ENCODE measurements around the gene PLEKHG4. TPM values are rescaled to one million over a fixed set of nuclear protein-coding genes. Genes with fewer than 3 reads are reported as not detected.

The PLEKHG4 gene
- 10 to 100 TPM in 3 of 4 donors, 1 to 10 TPM in 1; 9.5 to 28.0 (median 14.5) TPM for polyA plus RNA-seq (ENCODE audit: insufficient read length in 4 of 4)

GRCh38 chr16:67279296-67280089 is at the start of gene PLEKHG4:
PLEKHG4 (plus strand) TSS chr16:67279532; CDS start chr16:67280045, 513 bp downstream.
- peak in 3 of 4 donors; percentile 49 to 66 (median 53) for DNase-seq (ENCODE audit: low read depth in 4 of 4, low spot score in 3 of 4)

DNA sequence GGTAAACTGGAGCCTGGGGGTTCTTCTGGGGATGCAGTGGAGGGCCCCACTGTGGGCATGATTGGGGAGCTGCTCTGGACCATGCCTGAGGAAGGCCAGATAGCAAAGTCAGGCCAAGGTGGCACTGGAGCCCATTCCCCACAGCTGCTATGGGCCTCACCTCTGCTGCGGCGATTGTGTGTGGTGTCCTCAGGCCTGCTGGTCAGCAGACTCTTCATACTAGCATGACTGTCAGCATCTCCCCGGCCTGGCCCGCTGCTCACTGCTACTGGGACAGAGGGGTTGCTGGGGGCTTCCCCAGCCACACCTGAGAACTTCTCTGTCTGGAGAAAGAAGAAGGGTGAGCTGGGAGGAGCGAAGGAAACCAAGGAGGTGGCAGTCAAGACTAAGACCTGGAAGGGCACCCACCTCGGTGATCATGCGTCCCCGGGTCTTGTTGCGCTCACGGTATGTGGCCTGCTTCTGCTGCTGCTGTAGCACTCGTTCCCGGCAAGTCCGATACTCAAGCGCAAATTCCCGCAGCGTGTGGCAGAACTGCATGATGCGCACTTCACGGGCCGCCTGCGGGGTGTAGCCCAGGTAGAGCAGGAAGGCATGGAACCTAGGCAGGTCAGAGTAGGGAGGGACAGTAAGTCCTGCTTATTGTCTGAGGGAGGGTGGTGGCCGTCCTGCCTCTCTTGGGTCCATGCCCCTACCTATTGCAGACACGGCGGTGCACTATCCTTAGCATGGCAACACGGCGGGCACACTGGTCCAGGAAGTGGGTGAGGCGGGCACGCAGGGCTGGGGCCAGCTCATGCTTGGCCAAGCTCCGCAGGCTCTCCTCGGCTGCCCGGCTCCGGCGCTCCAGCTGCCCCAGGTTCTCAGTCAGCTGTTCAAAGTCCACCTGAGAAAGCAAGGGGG is 49.2 kb upstream of the PLEKHG4 start:
- no peak for DNase-seq (ENCODE audit: low read depth in 4 of 4, low spot score in 3 of 4)

DNA sequence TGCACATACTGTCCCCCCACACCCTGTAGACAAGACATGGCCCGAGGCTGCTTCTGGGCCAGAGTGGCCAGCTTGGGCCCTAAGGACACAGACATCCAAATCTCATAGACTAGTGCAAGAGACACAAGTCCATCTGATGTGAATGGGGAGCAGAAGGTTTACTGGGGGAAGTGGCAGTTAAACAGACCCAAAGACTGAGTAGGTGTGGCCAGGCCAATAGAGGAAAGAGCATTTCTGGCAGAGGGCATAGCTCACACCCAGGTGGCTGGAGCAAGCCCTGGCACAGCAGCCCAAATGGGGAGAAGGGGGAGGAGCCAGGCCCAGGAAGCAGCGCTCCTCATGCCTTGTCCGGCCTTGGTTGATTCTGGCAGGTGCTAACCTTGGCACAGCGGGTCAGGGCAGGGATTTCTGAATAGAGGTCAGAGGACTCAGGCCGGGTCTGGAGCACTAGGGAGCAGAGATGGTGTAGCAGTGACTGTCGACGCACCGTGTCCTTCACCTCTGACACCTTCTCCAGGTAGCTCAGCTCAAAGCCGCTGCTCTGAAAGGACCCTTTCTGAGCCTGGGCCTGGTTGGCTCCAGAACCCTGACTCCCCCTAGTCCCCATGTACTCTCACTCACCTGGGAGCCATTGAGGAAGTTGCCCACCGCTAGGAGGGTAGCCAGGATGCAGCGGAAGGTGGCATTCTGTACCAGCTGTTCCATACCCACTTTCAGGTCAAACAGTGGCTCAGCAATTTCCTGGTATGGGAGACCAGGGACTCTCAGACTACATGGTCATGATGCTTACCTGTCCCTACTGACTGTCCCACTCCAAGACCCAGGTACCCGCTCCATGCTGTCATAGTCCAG is 48.3 kb upstream of the PLEKHG4 start:
- no peak for DNase-seq (ENCODE audit: low read depth in 4 of 4, low spot score in 3 of 4)

- DNase-seq (ENCODE audit: low read depth in 4 of 4, low spot score in 3 of 4), result no peak
Measured at GRCh38 chr16:67233596-67233995, 45.7 kb upstream of the PLEKHG4 start.

DNA sequence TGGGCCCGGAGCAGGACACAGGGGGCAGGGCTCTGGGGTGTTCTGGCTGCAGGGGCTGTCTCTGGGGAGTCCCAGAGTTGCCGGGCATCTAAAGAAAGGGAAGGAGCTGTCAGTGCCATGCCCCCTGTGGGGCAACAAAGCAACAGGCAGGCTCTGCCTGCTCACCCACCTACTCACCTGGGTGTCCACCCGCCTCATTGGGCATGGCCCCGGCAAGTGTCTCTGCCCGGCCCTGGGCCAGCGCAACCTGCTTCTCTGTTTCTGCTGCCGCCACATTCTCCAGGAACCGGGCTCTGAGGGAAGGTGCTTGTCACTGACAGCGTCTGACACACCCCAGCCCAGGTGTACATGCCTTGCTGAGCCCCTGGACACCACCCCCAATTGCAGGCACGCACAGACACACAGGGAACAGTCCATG is 45.1 kb upstream of the PLEKHG4 start:
- DNase-seq (ENCODE audit: low read depth in 4 of 4, low spot score in 3 of 4), result no peak

DNA sequence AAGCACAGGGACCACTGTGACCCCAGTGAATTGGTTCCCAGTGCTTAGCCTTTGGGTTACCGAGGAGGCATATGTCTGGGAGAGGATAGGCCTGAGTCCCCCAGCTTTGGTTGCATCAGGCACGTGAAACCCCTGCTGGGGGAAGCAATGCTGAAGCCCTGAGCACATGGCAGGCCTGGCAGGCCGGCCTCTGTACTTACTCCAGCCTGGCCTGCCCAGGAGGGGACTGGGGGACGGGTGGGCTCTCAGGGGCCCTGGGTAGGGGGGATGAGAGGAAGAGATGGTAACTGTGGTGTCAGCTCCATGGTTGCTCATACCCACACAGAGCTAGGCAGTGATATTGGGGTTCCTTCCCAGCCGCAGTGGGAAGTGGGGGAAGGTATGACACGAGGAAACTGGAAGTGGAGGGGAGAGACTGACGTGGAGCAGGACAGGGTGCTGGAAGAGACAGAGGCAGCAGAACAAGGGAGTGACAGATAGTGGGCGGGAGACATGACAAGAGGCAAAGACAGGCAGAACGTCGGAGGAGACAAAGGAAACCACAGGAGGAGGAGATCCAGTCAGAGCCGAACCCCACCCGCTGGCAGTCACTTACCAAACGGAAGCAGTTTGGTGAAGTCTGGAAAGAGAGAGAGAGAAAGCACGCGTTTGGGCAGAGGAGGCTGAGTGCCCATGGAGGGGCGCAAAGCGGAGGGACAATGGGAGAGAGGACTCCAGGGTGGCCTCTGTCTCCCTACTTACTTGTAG is 43.3 kb upstream of the PLEKHG4 start:
- no peak for DNase-seq (ENCODE audit: low read depth in 4 of 4, low spot score in 3 of 4)

- DNase-seq (ENCODE audit: low read depth in 4 of 4, low spot score in 3 of 4), result no peak
Measured at GRCh38 chr16:67236563-67237395, 42.6 kb upstream of the PLEKHG4 start.

DNA sequence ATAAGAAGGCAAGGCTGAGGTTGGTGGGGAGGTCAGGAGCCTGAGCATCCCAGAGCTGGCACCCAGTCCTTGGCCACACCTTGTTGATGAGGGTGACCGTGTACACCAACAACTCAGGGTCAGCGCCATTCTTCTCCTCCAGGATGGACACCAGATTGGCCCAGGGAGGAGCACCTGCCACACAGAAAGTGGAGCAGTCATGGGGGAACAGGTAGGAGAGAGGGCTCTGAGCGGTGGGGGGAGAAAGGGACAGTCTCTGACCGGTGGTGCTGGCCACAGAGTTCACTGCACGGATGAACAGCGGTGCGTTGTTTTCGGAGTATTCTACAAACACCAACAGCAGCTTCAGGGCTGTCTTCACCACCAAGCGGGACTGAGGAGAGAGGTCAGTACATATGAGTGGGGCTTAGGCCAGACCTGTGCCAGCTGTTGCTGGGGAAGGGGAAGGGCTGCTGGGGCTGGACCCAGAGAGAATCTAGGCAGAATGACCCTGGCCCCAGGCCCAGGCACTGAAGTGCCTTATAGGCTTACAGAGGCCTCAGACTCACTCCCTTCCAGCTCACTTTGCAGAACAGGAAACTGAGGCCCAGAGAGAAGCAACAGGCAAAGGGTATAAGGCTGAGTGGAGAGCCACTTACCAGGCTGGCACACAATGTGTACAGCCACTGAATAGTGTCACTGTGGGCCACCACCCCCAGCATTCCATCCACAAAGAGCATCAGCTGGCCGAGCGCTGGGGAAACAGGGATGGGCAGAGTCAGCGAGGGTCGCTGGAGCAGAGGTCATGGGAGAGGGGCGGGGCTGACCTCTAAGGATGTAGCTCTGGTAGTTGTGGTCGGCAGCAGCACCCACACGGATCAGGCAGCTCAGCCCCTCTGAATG is 41.7 kb upstream of the PLEKHG4 start:
- DNase-seq (ENCODE audit: low read depth in 4 of 4, low spot score in 3 of 4), result no peak

DNA sequence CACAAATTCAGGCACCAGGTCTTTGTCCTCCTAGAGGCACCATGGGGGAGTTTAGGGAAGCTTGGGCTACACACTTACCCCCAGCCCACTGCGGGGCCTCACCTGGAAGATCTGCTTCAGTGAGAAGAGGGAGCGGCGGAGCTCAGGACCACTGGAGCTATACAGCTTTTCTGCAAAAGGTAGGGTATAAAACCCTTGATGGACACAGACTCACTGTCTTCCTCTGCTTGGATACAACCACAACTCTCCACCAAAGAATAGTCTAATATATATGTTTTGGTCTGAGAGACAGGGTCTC is 41.1 kb upstream of the PLEKHG4 start:
- DNase-seq (ENCODE audit: low read depth in 4 of 4, low spot score in 3 of 4), result no peak

- DNase-seq (ENCODE audit: low read depth in 4 of 4, low spot score in 3 of 4), result no peak
Measured at GRCh38 chr16:67238806-67239470, 40.4 kb upstream of the PLEKHG4 start.

DNA sequence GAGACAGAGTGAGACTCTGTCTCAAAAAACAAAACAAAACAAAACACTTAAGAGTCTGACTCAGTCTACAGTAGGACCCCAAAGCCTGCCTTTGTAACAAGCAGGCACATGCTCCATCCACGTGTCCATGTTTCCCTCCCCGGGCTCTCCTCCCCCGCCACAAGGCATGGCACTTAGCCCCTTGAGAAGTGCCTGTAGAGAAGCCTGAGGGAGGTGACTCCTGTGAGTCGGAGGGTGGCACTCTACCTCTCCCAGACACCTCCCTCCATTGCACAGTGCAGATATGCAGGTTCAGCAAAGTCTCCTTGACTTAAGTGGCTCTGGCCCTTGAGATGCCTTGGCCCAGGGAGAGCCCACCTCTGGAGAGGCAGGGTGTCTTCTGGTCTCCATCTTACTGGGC is 38.8 kb upstream of the PLEKHG4 start:
- no peak for DNase-seq (ENCODE audit: low read depth in 4 of 4, low spot score in 3 of 4)

GRCh38 chr16:67241008-67241900 is 38.1 kb upstream of the PLEKHG4 start:
- DNase-seq (ENCODE audit: low read depth in 4 of 4, low spot score in 3 of 4), result no peak

GRCh38 chr16:67242138-67242730 is 37.1 kb upstream of the PLEKHG4 start:
- DNase-seq (ENCODE audit: low read depth in 4 of 4, low spot score in 3 of 4), result no peak

- DNase-seq (ENCODE audit: low read depth in 4 of 4, low spot score in 3 of 4), result no peak
Measured at GRCh38 chr16:67243481-67243880, 35.9 kb upstream of the PLEKHG4 start.

- no peak for DNase-seq (ENCODE audit: low read depth in 4 of 4, low spot score in 3 of 4)
Measured at GRCh38 chr16:67244387-67245185, 34.7 kb upstream of the PLEKHG4 start.

All from left renal pelvis (tissue), 4 donors.